GM19372 (cell line): ENCODE measurements around the gene PPM1H.

Experiments
- ATAC-seq: cut with Tn5 transposase; IDR thresholded peaks from one replicate; pipeline ENCODE4 v1.9.1; 2021; ENCODE audit warnings: mild to moderate bottlenecking, low read depth, moderate library complexity; ENCODE audit not compliant: unreplicated experiment

The PPM1H gene

GRCh38 chr12:62803756-62804155 lies 131.2 kb downstream of the PPM1H start:
- no peak for ATAC-seq

- no peak for ATAC-seq
These were observed 132.0 kb downstream of the PPM1H start for GRCh38 chr12:62802984-62803383.

- ATAC-seq, result no peak
These were observed 132.6 kb downstream of the PPM1H start for GRCh38 chr12:62802321-62802720.

- ATAC-seq, result no peak
These were observed 133.2 kb downstream of the PPM1H start for GRCh38 chr12:62801796-62802195.

GRCh38 chr12:62800707-62801400 lies 134.1 kb downstream of the PPM1H start:
- ATAC-seq, result no peak

GRCh38 chr12:62799766-62800406 lies 135.1 kb downstream of the PPM1H start:
- ATAC-seq, result no peak

GRCh38 chr12:62799126-62799736 lies 135.7 kb downstream of the PPM1H start:
- peak; percentile 89 for ATAC-seq

- no peak for ATAC-seq
These were observed 140.7 kb downstream of the PPM1H start for GRCh38 chr12:62794218-62794583.

- no peak for ATAC-seq
These were observed 141.4 kb downstream of the PPM1H start for GRCh38 chr12:62793256-62794217.

- no peak for ATAC-seq
These were observed 142.6 kb downstream of the PPM1H start for GRCh38 chr12:62792236-62792870.

GRCh38 chr12:62789851-62790250 lies 145.1 kb downstream of the PPM1H start:
- ATAC-seq, result no peak

GRCh38 chr12:62787611-62788010 lies 147.3 kb downstream of the PPM1H start:
- ATAC-seq, result no peak

- ATAC-seq, result no peak
These were observed 147.9 kb downstream of the PPM1H start for GRCh38 chr12:62787023-62787422.

GRCh38 chr12:62785941-62786559 lies 148.9 kb downstream of the PPM1H start:
- no peak for ATAC-seq

- no peak for ATAC-seq
These were observed 150.4 kb downstream of the PPM1H start for GRCh38 chr12:62784576-62784975.

GRCh38 chr12:62783881-62784280 lies 151.1 kb downstream of the PPM1H start:
- ATAC-seq, result no peak

- no peak for ATAC-seq
These were observed 153.6 kb downstream of the PPM1H start for GRCh38 chr12:62781136-62781880.

GRCh38 chr12:62779488-62779887 lies 155.5 kb downstream of the PPM1H start:
- ATAC-seq, result no peak

- ATAC-seq, result no peak
These were observed 156.8 kb downstream of the PPM1H start for GRCh38 chr12:62778187-62778586.
